CD4-positive, CD25-positive, alpha-beta regulatory T cell (primary cell): ENCODE data around the gene RPL41. TPM values are rescaled to one million over a fixed set of nuclear protein-coding genes. Genes with fewer than 3 reads are reported as not detected.

Experiments
- ATAC-seq, 2 donors: fragments of 150-1000 bp; cut with Tn5 transposase; one replicate each; pipeline ENCODE4 v1.10.0; 2021; ENCODE audit warnings: low read depth in 2 of 2, moderate number of reproducible peaks in 2 of 2, moderate library complexity in 1 of 2
- DNase-seq, 3 donors: peaks; one replicate each; pipeline versions ENCODE4 v3.0.0 to v3.0.0-alpha.2; 2012 to 2022; ENCODE audit warnings: mixed read lengths in 1 of 3
- H3K27ac ChIP-seq: one replicate; pipeline ENCODE4 v1.7.0; 2013; ENCODE audit warnings: mild to moderate bottlenecking, low read length; ENCODE audit not compliant: insufficient read depth, poor library complexity, severe bottlenecking
- H3K27me3 ChIP-seq: one replicate; pipeline ENCODE4 v1.7.0; 2013; ENCODE audit warnings: low read length; ENCODE audit not compliant: control insufficient read depth, insufficient read depth
- H3K36me3 ChIP-seq: one replicate; pipeline ENCODE4 v1.7.0; 2013; ENCODE audit warnings: mild to moderate bottlenecking, low read length, moderate library complexity; ENCODE audit not compliant: control insufficient read depth, insufficient read depth
- H3K4me1 ChIP-seq: 2 replicates; pipeline ENCODE4 v1.7.0; 2013; ENCODE audit warnings: mild to moderate bottlenecking, low read length; ENCODE audit not compliant: insufficient read depth, control insufficient read depth, poor library complexity, severe bottlenecking
- H3K4me3 ChIP-seq: one replicate; pipeline ENCODE4 v1.7.0; 2013; ENCODE audit warnings: low read depth, mild to moderate bottlenecking, low read length, moderate library complexity
- H3K9me3 ChIP-seq, 2 experiments: 1 replicate in 1 of 2; 2 replicates in 1 of 2; pipeline ENCODE4 v1.7.0; 2013; ENCODE audit warnings: low read length in 2 of 2, mild to moderate bottlenecking in 1 of 2, moderate library complexity in 1 of 2; ENCODE audit not compliant: control insufficient read depth in 2 of 2
- H3K27ac Mint-ChIP-seq, 3 donors: one replicate each; pipeline ENCODE4 v1.8.0; 2020 to 2022; ENCODE audit warnings: mild to moderate bottlenecking in 3 of 3, mixed read lengths in 3 of 3, moderate library complexity in 2 of 3
- H3K27me3 Mint-ChIP-seq: one replicate; pipeline ENCODE4 v1.8.0; 2022; ENCODE audit warnings: mild to moderate bottlenecking, mixed read lengths
- H3K36me3 Mint-ChIP-seq: one replicate; pipeline ENCODE4 v1.8.0; 2020; ENCODE audit warnings: mixed read lengths
- H3K4me1 Mint-ChIP-seq, 4 donors: one replicate each; pipeline ENCODE4 v1.8.0; 2020 to 2022; ENCODE audit warnings: mixed read lengths in 4 of 4, mild to moderate bottlenecking in 1 of 4
- H3K4me3 Mint-ChIP-seq, 4 donors: one replicate each; pipeline ENCODE4 v1.8.0; 2020 to 2022; ENCODE audit warnings: mild to moderate bottlenecking in 4 of 4, mixed read lengths in 4 of 4, moderate library complexity in 3 of 4
- H3K9me3 Mint-ChIP-seq, 7 donors: one replicate each; pipeline ENCODE4 v1.8.0; 2020 to 2022; ENCODE audit warnings: mixed read lengths in 7 of 7, mild to moderate bottlenecking in 3 of 7, moderate library complexity in 2 of 7
- polyA plus RNA-seq, 4 donors: library from polyadenylated mRNA; unstranded; fragments of 300-500 nt; fragmentation: Illumina TruSeq; gene quantifications; one replicate each; pipeline ENCODE4 v1.2.3, GENCODE V29; 2021
- total RNA-seq: library from RNA; stranded (reverse); gene quantifications from one replicate; pipeline ENCODE4 v1.2.3, GENCODE V29; 2022

RPL41 gene
- total and polyA plus RNA-seq, 5 donors from 2014 or later: 4,134 to 9,760 (median 8,410) TPM

DNA sequence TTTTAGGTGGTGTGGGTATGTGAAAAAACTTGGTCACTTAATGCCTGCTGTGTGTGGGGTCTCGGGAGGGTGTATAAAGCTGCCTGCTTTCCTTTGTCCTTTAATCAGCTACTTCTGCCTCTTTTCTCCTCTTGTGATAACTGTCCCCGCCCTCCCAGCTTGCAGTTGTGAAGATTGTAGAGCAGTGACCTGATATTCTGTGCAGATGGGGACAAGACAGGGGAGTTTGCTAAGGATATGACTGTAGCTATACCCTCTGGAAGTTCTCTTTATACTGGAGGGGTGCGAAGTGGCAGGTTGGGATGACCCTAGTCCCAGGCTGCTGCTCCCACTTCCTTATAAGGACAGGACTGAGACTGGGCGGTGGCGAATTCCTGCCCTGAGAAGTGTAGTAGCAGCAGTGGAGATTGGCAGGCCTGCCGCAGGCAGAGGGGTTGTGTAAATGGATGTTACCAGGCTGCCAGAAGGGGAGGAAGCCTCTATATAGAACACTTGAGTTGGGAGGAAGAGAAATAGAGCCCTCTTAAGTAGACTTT is 42.6 kb downstream of the RPL41 start:
- peak; percentile 18 to 48 (median 23) for DNase-seq
- Histone ChIP-seq H3K27ac (peak overlapping the region; percentile 95), H3K27me3 (no peaks in the 10 kb centered on the region), H3K36me3 (peaks cover 38% of the 10 kb centered on the region), H3K4me1 (peaks cover 46% of the 10 kb centered on the region), H3K9me3 (no peaks in the 10 kb centered on the region), H3K4me3 (peak overlapping the region; percentile 98)
- no peaks in the 10 kb centered on the region for H3K9me3 Mint-ChIP-seq
- ATAC-seq: no peak
- peaks cover 0 to 59% (median 34%) of the 10 kb centered on the region in 4 donors for H3K4me1 Mint-ChIP-seq
- peak overlapping the region; percentile 98 to 100 (median 100) for H3K27ac Mint-ChIP-seq
- peaks cover 21% of the 10 kb centered on the region for H3K36me3 Mint-ChIP-seq
- H3K4me3 Mint-ChIP-seq: peak overlapping the region; percentile 92 to 100 (median 100)
- no peaks in the 10 kb centered on the region for H3K27me3 Mint-ChIP-seq

DNA sequence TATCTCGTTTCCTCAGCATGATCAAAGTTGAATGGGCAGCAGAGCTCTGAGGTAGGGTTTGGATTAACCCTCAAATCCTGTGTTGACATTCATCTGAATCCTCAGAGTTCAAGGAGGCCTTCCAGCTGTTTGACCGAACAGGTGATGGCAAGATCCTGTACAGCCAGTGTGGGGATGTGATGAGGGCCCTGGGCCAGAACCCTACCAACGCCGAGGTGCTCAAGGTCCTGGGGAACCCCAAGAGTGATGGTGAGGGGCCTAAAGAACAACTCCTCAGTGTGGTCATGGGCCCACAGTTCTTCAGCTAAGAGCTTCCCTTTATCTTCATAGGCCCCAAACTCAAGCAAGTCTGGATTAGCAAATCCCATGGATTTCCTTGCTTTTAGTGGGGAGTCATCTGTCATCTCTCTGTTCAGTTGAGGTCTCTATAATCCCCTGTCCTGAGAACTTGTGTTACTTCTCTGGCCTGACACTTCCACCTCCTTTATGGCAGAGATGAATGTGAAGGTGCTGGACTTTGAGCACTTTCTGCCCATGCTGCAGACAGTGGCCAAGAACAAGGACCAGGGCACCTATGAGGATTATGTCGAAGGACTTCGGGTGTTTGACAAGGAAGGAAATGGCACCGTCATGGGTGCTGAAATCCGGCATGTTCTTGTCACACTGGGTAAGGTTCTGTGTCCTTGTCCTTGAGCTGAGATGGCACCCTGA is 43.2 kb downstream of the RPL41 start:
- peaks cover 44% of the 10 kb centered on the region for H3K36me3 ChIP-seq

GRCh38 chr12:56160193-56160763 is 43.8 kb downstream of the RPL41 start:
- H3K36me3 ChIP-seq: peaks cover 51% of the 10 kb centered on the region
- Mint-ChIP-seq H3K27ac (peak overlapping the region; percentile 98 to 100 (median 100)), H3K9me3 (no peaks in the 10 kb centered on the region), H3K27me3 (no peaks in the 10 kb centered on the region), H3K4me3 (peak overlapping the region; percentile 92 to 100 (median 100)), H3K36me3 (peaks cover 25% of the 10 kb centered on the region), H3K4me1 (peaks cover 0 to 58% (median 34%) of the 10 kb centered on the region in 4 donors)
- H3K27ac ChIP-seq: peak overlapping the region; percentile 95
- ATAC-seq: peak; percentile 44 to 58
- no peaks in the 10 kb centered on the region for H3K9me3 ChIP-seq
- H3K27me3 ChIP-seq: no peaks in the 10 kb centered on the region
- peak overlapping the region; percentile 98 for H3K4me3 ChIP-seq
- peaks cover 46% of the 10 kb centered on the region for H3K4me1 ChIP-seq
- peak; percentile 47 to 78 (median 67) for DNase-seq

More for the DNA sequence above, 43.2 kb downstream of the RPL41 start:
- H3K9me3 Mint-ChIP-seq: no peaks in the 10 kb centered on the region
- H3K27ac Mint-ChIP-seq: peak overlapping the region; percentile 98 to 100 (median 100)
- no peaks in the 10 kb centered on the region for H3K27me3 Mint-ChIP-seq
- peak overlapping the region; percentile 98 for H3K4me3 ChIP-seq
- no peak for ATAC-seq
- peaks cover 25% of the 10 kb centered on the region for H3K36me3 Mint-ChIP-seq
- peaks cover 0 to 59% (median 34%) of the 10 kb centered on the region in 4 donors for H3K4me1 Mint-ChIP-seq
- no peaks in the 10 kb centered on the region for H3K27me3 ChIP-seq
- peak in 1 of 3 donors; percentile 27 for DNase-seq
- peak overlapping the region; percentile 95 for H3K27ac ChIP-seq
- H3K4me3 Mint-ChIP-seq: peak overlapping the region; percentile 92 to 100 (median 100)
- H3K9me3 ChIP-seq: no peaks in the 10 kb centered on the region
- H3K4me1 ChIP-seq: peaks cover 46% of the 10 kb centered on the region

- H3K27ac Mint-ChIP-seq: peak overlapping the region; percentile 95 to 100 (median 98)
- Histone ChIP-seq H3K4me3 (peak overlapping the region; percentile 98), H3K36me3 (peaks cover 56% of the 10 kb centered on the region), H3K27me3 (no peaks in the 10 kb centered on the region), H3K27ac (peak overlapping the region; percentile 95), H3K9me3 (no peaks in the 10 kb centered on the region), H3K4me1 (peaks cover 46% of the 10 kb centered on the region)
- H3K9me3 Mint-ChIP-seq: no peaks in the 10 kb centered on the region
- H3K4me1 Mint-ChIP-seq: peaks cover 0 to 58% (median 34%) of the 10 kb centered on the region in 4 donors
- ATAC-seq (no peak), DNase-seq (no peak)
- H3K4me3 Mint-ChIP-seq: peak overlapping the region; percentile 92 to 100 (median 100)
- no peaks in the 10 kb centered on the region for H3K27me3 Mint-ChIP-seq
- peaks cover 30% of the 10 kb centered on the region for H3K36me3 Mint-ChIP-seq
These were observed 44.7 kb downstream of the RPL41 start for GRCh38 chr12:56160894-56161689.

DNA sequence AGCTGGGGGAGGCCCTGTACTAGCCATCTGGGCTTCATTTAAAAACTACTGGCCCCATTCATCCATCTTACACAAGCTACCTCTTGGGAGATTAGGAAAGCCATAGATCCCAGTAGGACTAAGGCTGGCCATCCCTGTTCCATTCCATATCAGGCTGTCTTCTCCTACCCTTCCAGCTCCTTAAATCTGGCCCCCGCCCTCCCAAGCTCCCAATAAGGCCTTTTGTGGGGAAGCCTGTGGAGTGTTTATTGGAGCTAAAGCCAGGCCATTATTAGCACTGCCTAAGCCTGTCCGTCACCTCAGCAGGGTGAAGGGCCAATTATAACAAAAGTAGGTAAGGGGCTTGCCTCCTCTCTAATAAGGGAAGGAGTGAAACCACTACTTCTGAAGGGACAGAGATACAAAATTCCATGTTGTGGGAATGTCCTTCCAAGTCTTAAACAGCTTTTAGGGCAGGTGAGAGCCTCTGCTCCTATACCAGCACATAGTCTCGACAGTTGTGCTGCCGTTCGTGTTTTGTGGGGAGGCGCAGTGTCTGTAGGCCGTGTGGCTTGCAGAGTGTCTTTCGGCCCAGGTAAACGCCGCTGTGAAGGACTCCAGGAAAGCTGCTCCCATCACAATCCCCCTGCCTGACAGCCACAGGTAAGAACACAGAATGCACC is 45.4 kb downstream of the RPL41 start:
- peaks cover 0 to 53% (median 34%) of the 10 kb centered on the region in 4 donors for H3K4me1 Mint-ChIP-seq
- H3K27me3 Mint-ChIP-seq: no peaks in the 10 kb centered on the region
- peaks cover 57% of the 10 kb centered on the region for H3K36me3 ChIP-seq
- peak overlapping the region in 2 of 3 donors; percentile 98 to 100 for H3K27ac Mint-ChIP-seq
- peak overlapping the region; percentile 72 to 100 (median 96) for H3K4me3 Mint-ChIP-seq
- H3K9me3 ChIP-seq: no peaks in the 10 kb centered on the region
- H3K4me3 ChIP-seq: no peak overlapping the region
- peaks cover 45% of the 10 kb centered on the region for H3K4me1 ChIP-seq
- DNase-seq (no peak), ATAC-seq (no peak)
- no peaks in the 10 kb centered on the region for H3K9me3 Mint-ChIP-seq
- H3K36me3 Mint-ChIP-seq: peaks cover 30% of the 10 kb centered on the region
- no peaks in the 10 kb centered on the region for H3K27me3 ChIP-seq
- H3K27ac ChIP-seq: peak overlapping the region; percentile 95

DNA sequence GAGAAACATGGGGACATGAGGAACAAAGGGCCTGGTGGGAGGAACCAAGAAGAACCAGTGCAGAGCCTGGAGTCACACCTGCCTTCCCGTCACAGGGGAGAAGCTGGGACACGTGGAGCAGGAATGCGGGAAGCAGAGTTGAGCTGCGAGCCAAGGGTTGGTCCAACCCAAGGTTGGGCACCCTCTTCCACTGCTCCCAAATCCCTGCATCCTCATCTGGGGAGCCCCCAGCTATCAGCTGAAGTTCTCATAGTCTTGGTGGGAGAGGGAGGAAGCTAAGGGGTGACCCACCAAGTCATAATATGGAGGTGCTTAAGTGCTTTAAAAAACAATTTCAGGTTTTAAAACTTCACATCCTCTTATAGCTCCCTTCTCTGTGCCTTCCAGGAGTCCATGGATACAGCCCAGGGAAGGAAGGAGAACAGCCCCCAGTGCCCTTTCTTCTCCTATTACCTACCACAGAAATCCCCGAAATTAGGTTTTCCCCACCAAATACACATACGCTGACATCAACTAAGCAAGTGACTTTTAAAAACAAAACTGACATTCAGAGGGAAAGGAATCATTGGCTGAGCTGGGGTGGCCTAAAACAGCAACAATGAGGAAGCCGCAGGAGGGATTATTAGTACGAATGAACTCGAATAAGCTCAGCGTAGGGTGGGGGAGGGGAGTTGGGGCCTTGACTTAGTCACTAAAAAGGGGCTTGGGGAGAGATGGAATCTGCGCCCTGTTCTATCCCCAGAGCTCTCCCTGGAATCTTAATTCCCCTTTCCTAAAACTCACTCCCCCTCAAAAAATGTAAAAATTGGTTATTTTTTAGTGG is 46.2 kb downstream of the RPL41 start:
- Histone ChIP-seq H3K36me3 (peaks cover 65% of the 10 kb centered on the region), H3K9me3 (no peaks in the 10 kb centered on the region), H3K4me1 (peaks cover 37% of the 10 kb centered on the region), H3K27me3 (no peaks in the 10 kb centered on the region), H3K4me3 (no peak overlapping the region), H3K27ac (peak overlapping the region; percentile 95)
- Mint-ChIP-seq H3K4me3 (peak overlapping the region in 1 of 4 donors; percentile 38), H3K4me1 (peaks cover 0 to 45% (median 29%) of the 10 kb centered on the region in 4 donors), H3K27me3 (no peaks in the 10 kb centered on the region), H3K9me3 (no peaks in the 10 kb centered on the region), H3K36me3 (peaks cover 35% of the 10 kb centered on the region), H3K27ac (peak overlapping the region in 2 of 3 donors; percentile 20 to 83)
- no peak for ATAC-seq
- no peak for DNase-seq
